Right lung (tissue), 10 donors: ENCODE measurements around the gene ACBD5. TPM values are rescaled to one million over a fixed set of nuclear protein-coding genes. Genes with fewer than 3 reads are reported as not detected.
"Not testable (repeated sequence)": the region's sequence is repeated elsewhere in the genome, so short reads cannot be mapped to it uniquely, and the experiment has no call there.

ENCODE experiments used
- DNase-seq, 2 donors: peaks; one replicate each; pipeline ENCODE4 v3.0.0-alpha.2; 2013
- long read RNA-seq, 8 donors: transcript quantifications; one replicate each; lab custom pipeline, GENCODE V29; 2026
- polyA plus RNA-seq, 5 donors: library from polyadenylated mRNA; unstranded; fragments of 120-200 nt; gene quantifications; one replicate each; pipeline versions ENCODE4 v1.2.1 to v1.2.3, GENCODE V29; 2013; ENCODE audit warnings: inconsistent platforms in 1 of 5, low replicate concordance in 1 of 5; ENCODE audit not compliant: insufficient read length in 5 of 5, insufficient read depth in 1 of 5

The ACBD5 gene, protein sequence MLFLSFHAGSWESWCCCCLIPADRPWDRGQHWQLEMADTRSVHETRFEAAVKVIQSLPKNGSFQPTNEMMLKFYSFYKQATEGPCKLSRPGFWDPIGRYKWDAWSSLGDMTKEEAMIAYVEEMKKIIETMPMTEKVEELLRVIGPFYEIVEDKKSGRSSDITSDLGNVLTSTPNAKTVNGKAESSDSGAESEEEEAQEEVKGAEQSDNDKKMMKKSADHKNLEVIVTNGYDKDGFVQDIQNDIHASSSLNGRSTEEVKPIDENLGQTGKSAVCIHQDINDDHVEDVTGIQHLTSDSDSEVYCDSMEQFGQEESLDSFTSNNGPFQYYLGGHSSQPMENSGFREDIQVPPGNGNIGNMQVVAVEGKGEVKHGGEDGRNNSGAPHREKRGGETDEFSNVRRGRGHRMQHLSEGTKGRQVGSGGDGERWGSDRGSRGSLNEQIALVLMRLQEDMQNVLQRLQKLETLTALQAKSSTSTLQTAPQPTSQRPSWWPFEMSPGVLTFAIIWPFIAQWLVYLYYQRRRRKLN
- polyA plus RNA-seq, result 10 to 100 TPM; 17.4 to 25.1 (median 24.2) TPM
- long read RNA-seq, donor 1, full-length matches to known transcripts, result 3 of 3 reads
- long read RNA-seq, donor 1, partial matches to known transcripts, result 0 of 3 reads
- long read RNA-seq, donor 1, other reads (novel, unspliced or antisense), result 0 of 3 reads
- long read RNA-seq, donor 2, partial matches to known transcripts, result 0 of 3 reads
- long read RNA-seq, donor 2, other reads (novel, unspliced or antisense), result 0 of 3 reads
- long read RNA-seq, donor 3, full-length matches to known transcripts, result 1 of 1 reads
- long read RNA-seq, donor 3, partial matches to known transcripts, result 0 of 1 reads
- long read RNA-seq, donor 3, other reads (novel, unspliced or antisense), result 0 of 1 reads
- long read RNA-seq, donor 4, partial matches to known transcripts, result 0 of 1 reads
- long read RNA-seq, donor 4, other reads (novel, unspliced or antisense), result 0 of 1 reads
- long read RNA-seq, donor 5, full-length matches to known transcripts, result 2 of 2 reads
- long read RNA-seq, donor 5, partial matches to known transcripts, result 0 of 2 reads
- long read RNA-seq, donor 5, other reads (novel, unspliced or antisense), result 0 of 2 reads
- long read RNA-seq, donor 6, full-length matches to known transcripts, result 4 of 4 reads
- long read RNA-seq, donor 6, partial matches to known transcripts, result 0 of 4 reads
- long read RNA-seq, donor 6, other reads (novel, unspliced or antisense), result 0 of 4 reads
- long read RNA-seq, donor 7, full-length matches to known transcripts, result 7 of 7 reads
- long read RNA-seq, donor 7, partial matches to known transcripts, result 0 of 7 reads
- long read RNA-seq, donor 7, other reads (novel, unspliced or antisense), result 0 of 7 reads
- long read RNA-seq, donor 8, result 0 reads

DNA sequence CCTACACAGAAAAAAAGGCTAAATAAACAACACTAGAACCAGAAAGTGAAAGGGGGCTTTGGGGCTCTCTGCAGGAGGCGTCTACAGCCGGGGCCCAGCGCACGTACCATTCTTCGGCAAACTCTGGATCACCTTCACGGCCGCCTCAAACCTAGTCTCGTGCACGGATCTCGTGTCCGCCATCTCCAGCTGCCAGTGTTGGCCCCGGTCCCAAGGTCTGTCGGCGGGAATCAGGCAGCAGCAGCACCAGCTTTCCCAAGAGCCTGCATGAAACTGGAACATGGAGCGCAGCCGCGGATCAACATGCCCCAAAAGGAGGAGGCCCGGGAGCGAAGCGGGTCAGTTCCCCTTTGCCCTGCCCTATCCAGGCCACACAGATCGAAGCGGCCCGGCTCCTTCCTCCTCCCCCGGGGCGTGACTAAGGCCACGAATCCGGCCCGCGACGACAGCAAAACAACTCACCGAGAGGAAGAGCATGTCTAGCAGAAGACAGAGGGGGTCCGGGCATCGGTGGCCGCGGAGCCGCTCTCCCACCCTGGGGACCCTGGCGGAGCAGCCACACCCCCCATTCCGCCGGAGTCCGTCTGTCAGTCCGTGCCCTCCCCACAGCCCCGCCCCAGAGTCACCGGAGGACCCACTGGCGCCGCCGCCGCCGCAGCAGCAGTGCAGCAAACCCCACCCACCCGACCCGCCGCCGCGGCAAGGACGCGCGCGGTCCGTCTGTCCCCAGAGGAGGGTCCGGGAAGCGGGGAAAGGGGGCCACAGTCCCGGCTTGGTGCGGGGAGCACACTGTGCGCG, at the start of gene ACBD5:
Gene ACBD5 (minus strand): TSS at position 586 of the 798 bp plus-strand sequence. CDS start 109 bp downstream, at position 477.
- peak; percentile 83 to 84 for DNase-seq

DNA sequence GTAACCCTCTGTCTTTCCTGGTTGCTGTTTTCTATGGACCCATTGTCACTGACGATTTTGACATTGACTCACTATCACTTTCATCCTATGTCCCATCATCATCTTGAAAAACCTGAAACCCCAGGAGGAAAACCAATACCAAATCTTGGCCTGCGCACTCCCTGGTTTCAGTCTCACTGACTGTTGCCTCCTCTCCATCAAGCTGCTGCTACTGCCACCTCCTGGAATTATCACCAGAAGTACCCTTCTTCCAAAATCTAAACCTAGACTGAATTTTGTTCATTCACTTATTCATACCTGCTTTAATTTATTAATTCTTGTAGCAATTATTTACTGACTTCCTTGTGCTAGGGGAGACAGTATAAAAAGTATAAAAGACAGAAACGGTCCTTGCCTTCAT, 44.5 kb upstream of the ACBD5 start:
- DNase-seq, result no peak

DNA sequence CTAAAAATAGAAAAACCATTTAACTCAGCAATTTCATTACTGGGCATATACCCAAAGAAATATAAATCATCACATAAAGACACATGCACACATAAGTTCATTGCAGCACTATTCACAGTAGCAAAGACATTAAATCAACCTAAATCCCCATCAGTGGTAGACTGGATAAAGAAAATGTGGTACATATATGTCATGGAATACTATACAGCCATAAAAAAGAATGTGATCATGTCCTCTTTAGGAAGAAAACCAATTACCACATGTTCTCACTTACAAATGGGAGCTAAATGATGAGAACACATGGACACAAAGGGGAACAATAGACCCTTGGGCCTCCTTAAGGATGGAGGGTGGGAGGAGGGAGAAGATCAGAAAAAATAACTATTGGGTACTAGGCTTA, 36.0 kb upstream of the ACBD5 start:
- no peak for DNase-seq

DNA sequence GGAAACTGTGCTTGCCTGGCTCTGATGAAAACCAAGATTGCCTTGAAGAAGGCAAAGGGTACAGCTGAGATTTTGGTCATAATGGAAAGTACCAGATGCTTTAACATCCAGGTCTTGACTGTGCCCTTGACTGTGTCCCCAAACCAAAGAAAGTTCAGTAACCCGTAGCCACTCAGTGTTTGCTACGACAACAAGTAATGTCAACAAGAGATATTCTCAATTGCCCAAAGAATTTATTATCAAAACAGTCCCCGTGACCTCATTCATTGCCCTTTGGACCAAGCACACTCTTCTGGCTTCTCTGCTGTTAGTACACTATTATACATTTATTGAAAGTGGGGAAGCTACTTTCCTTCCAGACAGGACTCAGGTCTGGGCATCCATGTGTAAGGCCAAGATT, 25.4 kb upstream of the ACBD5 start:
- not testable (repeated sequence) for DNase-seq

DNA sequence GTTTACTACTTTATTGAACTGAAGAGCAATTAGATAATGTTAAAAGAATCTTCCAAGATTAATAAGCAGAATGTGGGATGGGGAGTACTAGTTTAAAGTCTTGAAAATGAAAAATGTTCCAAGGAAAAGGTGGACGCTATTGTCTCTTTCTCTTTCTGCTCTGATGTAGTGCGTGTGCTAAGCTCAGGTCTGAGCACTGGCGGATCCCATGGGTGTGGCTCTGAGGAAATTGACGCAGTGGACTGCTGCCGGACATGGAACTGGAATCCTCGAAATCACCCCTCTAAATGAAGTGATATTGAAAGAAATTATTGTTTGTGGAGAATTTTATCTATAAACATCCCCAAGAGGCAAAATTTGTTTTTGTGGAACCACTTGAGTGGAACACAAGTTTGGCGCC, 22.2 kb upstream of the ACBD5 start:
- not testable (repeated sequence) for DNase-seq

DNA sequence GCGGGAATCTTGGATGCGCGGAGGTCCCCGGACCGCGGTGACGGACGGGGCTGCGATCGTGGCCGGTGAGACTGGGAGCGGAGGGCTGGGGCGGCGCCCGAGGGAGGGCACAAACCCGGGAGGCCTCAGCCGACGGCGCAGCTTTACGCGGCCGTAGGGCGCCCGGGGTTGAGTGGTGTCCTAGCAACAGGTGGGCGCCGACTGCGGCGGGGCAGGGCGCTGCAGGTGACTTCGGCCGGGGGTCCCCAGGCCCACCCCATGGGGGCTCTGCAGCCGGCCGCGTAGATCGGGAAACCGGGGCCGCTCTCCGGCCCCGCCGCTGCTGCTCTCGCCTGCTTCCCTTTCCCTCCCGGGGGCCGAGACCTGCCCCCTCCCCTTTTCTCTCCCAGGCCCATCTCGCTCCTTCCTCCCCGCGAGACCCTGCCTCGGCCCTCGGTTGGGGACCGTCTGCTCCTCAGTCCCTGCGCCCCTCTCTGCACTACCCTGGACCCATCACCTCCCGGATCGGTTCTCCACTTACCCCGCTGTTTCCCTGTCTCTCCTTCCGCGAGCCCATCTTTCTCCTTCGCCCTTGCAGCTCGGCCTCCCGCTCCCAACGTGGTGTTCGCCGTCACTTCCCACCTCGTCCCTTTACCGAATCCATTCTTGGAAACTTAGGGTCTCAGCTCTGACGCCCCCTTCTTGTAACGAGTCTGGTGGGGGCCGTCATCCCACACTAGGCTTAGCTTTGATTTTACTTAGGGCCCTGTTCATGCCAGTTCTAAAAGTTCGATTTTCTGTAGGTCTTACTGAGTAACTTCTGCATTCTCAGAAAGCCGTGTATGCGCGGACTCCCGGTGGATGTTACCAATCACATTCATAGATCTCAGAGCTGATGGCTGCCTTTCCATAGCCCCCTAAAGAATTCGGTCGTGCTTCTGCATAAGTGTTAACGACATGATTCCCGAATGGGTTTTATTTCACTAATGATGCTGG, 18.5 kb upstream of the ACBD5 start:
- DNase-seq, result no peak

DNA sequence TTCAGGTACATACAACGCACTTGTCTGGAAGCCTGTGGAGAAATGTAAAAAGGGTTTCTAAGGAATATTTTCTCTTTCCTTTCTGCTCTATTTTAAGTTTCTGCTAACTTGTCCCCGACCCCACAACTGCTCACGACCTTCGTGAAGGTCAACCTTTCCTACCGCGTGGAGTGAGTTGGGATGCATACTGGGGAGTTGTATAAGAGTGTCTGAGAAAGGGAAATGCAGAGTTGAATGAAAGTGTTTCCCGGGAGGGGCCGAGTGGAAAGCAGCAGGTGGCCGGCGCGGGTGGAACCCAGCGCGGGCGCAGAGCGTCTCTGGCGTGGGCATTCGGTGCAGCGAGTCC, 17.9 kb upstream of the ACBD5 start:
- DNase-seq, result no peak

DNA sequence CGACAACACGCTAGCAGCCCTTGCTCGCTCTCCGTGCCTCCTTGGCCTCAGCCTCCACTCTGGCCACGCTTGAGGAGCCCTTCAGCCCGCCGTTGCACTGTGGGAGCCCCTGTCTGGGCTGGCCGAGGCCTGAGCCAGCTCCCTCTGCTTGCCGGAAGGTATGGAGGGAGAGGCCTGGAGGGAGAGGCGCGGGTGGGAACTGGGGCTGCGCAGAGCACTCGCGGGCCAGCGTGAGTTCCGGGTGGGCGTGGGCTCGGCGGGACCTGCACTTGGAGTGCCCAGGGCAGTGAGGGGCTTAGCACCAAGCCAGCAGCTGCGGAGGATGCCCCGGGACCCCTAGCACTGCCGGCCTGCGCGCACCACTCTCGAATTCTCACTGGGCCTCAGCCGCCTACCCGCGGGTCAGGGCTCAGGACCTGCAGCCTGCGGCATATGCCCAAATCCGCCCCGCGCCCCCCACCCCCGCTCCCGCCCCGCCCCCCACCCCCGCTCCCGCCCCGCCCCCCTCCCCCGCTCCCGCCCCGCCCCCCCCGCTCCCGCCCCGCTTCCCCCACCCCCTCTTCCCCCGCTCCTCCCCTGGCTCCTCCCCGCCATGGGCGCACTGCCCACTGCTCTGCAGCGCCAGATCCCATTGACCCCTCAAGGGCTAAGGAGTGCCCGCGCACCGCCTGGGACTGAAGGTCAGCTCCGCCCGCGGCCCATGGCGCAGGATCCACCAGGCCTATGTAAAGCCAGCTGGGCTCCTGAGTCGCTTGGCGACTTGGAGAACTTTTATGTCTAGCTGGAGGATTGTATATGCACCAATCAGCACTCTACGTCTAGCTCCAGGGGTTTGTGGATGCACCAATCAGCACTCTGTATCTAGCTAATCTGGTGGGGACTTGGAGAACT, 15.9 kb upstream of the ACBD5 start:
- DNase-seq, result no peak

DNA sequence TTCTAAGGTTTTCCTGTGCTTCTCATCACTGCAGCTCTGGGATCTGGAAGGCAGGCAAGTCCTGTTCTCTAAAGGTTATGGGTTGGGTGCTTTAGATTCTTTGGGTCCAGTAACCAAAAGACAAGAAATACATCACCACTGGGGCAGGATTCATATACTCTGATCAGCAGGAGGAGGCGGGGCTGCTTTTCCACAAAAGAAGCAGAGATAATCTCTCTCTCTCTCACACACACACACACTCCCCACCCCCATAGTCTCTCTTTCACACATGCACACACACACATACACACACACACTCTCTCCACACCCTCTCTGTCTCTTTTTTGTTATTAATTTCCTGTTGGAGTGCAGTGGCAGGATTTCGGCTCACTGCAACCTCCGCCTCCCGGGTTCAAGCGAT, 13.0 kb upstream of the ACBD5 start:
- no peak for DNase-seq

DNA sequence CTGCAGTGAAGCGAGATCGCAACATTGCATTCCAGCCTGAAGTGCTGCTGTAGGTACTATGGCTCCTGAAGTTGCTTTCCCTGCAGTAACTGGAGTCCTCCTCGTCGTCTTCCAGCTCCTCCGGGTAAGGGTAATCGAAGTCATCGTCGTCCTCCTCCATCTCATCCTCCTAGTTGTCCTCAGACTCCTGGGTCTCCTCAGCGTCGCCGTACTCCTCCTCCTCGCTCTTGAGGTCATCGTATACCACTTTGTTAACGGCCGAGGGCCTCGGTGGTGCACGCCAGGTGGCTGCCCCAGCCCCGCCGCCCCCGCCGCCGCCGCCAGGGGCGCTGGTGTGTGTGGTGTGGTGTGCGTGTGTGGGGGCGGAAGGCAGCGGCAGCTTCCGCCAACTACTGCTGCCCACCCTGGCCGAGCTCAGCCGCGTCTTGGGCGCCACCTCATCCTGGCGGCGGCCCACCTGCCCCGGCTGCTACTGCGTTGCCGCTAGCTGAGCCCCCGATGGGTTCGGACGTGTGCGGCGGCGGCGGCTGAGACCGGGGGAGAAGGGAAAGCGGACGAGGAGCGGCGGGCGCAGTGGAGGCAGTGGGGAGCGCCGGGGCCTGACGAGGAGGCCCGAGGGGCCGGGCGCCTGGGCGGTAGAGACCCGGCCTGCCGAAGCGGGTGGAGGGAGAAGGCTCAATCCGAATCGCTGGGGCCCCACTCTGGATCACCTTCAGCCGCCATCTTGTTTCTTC, 11.8 kb upstream of the ACBD5 start:
- peak; percentile 31 to 44 for DNase-seq

DNA sequence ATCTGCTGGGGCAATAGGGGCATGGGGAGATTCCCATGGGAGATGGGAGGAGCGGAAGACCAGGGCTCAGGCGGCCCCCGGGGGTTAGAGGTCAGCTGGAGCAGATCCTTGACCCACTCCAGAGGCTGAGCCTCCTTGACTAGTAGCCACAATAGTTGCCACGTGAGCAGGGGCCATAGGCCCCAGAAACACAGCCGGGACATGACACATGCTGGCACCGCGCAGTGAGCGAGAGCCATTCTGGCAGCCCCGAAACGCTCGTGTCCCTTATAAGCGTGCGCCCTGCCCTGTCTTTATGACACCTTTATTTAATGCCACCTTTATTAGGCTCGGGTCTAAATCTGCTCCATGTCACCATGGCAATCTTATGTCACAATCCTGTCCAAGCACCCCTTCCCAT, 11.0 kb upstream of the ACBD5 start:
- DNase-seq, result no peak

DNA sequence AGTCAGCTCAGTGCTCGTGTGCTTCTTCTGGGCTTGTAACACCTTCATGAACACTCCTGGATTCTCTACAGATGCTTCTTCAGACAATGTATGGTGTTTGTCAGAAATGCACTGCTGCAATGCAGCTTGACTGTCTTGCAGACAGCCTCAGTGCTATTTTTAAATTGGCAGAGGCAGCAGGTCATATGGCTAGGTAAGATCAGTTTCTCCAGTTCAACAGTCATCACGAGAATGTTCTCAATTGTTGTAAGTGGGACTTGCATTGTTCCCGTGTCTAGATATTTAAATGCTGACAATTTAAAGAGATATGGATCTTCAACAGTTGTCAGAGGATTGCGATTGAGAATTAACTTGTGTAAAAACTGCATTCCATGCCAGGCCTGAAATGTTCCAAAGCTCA, 7.6 kb upstream of the ACBD5 start:
- DNase-seq, result no peak

DNA sequence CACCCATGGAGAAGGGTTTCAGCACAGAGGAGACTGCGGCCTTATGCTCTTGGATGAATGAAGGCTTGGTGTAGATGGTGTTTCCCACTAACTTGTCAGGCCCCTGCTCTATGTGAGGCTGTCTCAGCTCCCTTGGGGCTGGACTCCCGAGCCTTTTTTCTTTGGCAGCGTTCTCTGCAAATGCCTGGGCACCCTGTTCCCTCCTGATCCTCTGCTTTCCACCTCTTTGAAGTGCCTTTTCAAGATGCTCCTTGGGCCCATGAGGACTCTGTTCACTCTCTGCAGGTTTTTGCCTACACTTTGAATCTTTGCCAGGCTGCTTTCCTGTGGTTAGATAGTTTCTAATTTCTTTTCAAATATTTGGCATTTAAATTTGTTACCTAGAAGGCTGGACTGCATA, 6.8 kb upstream of the ACBD5 start:
- no peak for DNase-seq

DNA sequence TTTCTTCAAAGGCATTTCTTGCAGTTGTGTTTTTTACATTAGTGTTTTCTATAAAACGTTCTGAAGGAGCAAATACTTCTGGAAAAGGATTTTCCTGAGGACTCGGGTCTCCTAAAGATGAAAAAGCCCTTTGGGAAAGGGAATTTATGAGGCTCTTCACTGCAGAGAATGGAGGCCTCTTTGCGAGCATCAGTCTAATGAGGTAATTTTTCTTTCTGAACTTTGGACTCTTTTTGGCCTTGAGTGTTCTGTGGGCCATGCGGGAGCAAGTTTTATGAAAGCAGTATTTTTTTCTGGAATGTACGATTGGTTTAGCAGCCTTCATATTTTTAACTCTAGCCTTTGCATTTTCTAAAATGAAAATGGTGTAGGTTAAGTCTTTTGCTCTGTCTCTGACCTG, 6.4 kb upstream of the ACBD5 start:
- DNase-seq, result no peak

DNA sequence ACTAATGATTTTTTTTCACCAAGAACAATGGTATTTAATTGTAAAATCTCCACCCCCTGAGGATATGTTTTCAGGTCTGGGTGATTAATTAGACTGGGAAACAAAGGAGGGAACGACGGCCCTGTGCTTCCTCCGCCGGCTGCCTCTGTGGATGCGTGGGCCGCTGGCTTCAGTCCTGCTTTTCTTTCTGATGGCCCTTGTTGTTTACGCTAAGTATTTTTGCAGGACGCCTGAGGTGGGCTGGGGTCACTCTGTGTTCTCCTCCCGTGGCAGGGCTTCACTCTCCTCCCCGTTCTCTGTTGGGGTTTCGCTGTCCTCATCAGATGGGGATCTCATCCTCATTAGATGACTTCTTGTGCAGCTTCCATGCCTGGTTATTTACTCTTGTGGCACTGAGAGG, 5.2 kb upstream of the ACBD5 start:
- no peak for DNase-seq

DNA sequence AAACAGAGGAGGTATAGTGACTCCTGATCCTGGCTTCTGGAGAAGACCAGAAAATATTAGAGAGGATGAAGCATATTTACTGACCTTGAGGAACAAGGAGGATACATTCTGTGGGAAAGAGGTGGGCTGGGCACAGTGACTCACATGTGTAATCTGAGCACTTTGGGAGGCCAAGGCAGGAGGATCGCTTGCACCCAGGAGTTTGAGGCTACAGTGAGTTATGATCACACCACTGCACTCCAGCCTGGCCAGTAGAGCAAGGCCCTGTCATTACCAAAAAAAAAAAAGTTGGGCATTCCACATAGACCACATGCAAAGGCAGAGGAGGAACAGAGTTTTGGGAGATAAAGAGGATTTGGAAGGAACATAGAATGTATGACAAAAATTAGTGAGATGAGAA, 4.4 kb upstream of the ACBD5 start:
- no peak for DNase-seq

DNA sequence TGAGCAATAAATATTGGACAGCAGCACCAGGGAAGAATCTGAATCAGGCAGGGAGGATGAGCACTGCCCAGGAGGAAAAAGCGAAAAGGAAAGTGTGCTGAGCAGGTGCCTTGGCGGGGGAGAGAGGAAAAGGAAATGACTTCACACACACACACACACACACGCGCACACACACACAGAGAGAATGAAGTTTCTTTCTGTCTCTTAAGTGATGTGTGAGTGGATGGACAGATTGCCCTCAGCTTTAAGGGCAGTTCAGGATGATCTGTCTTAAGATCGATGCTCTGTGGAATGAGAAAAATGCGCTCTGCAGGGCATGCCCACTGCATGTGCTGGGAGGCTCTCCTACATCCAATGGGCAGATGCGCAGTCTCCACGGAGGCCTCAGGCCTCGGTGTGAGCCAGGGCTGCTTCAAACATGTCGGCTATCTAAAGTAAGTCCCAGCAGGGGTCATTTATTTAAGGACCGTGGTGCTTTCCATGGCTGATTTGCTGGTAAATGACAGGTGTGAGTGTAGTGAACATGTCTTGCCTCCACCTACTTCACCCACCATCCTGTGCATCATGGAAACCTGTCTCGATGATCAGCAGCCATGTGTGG, 2.5 kb upstream of the ACBD5 start:
- DNase-seq, result peak; percentile 75 to 79
